ENCODE data around the gene CCDC157. TPM values are rescaled to one million over a fixed set of nuclear protein-coding genes. Genes with fewer than 3 reads are reported as not detected.

Gene CCDC157
- total RNA-seq, 1 experiment from 2014 or later: 4.9 TPM

GRCh38 chr22:30422481-30423300 is 65.9 kb downstream of the CCDC157 start:
- Histone ChIP-seq H3K4me1 (peaks cover 55% of the 10 kb centered on the region), H3K27me3 (replicated peaks; ENCODE audit: control insufficient read depth, insufficient read depth, low read length) (no peaks in the 10 kb centered on the region), H3K4me3 (ENCODE audit: low read depth, low read length) (peak overlapping the region; percentile 62), H3K9me3 (no peaks in the 10 kb centered on the region), H3K36me3 (ENCODE audit: control insufficient read depth, insufficient read depth, low read length) (peaks cover 1% of the 10 kb centered on the region; the same call in 1 of the 2 replicates)
- CTCF ChIA-PET: interaction anchor here (0.6 to 4.3 kb wide), 12 partner anchors 12 to 1116 kb away, joined by 3 to 29 read pairs (median 4); partner anchors contain the start of genes RNF215 and SEC14L2
- H3K4me1 Mint-ChIP-seq (ENCODE audit: low read depth, unreplicated experiment): peaks cover 35% of the 10 kb centered on the region
- no TSS peak for BruUV-seq (replicated peaks)
- intact Hi-C loops (cut with micrococcal nuclease; ENCODE audit: unreplicated experiment): loop anchor here (1.0 kb wide), 1 partner anchor 31 kb away; no protein-coding TSS in a partner anchor
- peak overlapping the region; percentile 82 for H3K27ac Mint-ChIP-seq (ENCODE audit: unreplicated experiment)
- no peak for TF ChIP-seq CTCF (IDR thresholded peaks at IDR 0.05; ENCODE audit: insufficient read depth in 1 of 2, low read depth in 1 of 2, low read length in 1 of 2, severe bottlenecking in 1 of 2, unreplicated experiment in 1 of 2)
- H3K9me3 Mint-ChIP-seq (ENCODE audit: unreplicated experiment): no peaks in the 10 kb centered on the region
- H3K27me3 Mint-ChIP-seq (ENCODE audit: insufficient read depth, unreplicated experiment): no peaks in the 10 kb centered on the region
- POLR2A ChIA-PET: interaction anchor here (0.9 to 2.1 kb wide), 6 partner anchors 8 to 641 kb away, joined by 3 to 19 read pairs (median 7); partner anchors contain the start of genes CCDC157, PES1, SEC14L2 and SF3A1
- peaks cover 28% of the 10 kb centered on the region for H3K36me3 Mint-ChIP-seq (ENCODE audit: insufficient read depth, unreplicated experiment)
- H3K4me3 Mint-ChIP-seq (ENCODE audit: unreplicated experiment): peak overlapping the region; percentile 85
- DNase-seq: peak; percentile 39 to 51

GRCh38 chr22:30423301-30423958 is 66.6 kb downstream of the CCDC157 start:
- peak overlapping the region; percentile 85 for H3K4me3 Mint-ChIP-seq (ENCODE audit: unreplicated experiment)
- H3K4me1 Mint-ChIP-seq (ENCODE audit: low read depth, unreplicated experiment): peaks cover 35% of the 10 kb centered on the region
- Histone ChIP-seq H3K4me1 (peaks cover 47% of the 10 kb centered on the region), H3K27me3 (replicated peaks; ENCODE audit: control insufficient read depth, insufficient read depth, low read length) (no peaks in the 10 kb centered on the region), H3K4me3 (ENCODE audit: low read depth, low read length) (peak overlapping the region; percentile 62), H3K36me3 (ENCODE audit: control insufficient read depth, insufficient read depth, low read length) (peaks cover 1% of the 10 kb centered on the region; the same call in 1 of the 2 replicates), H3K9me3 (no peaks in the 10 kb centered on the region)
- CTCF ChIA-PET: interaction anchor here (0.6 to 4.3 kb wide), 13 partner anchors 11 to 241 kb away, joined by 3 to 29 read pairs (median 4); partner anchors contain the start of genes RNF215 and SEC14L2
- peak in 1 of 2 experiments; percentile 16 for TF ChIP-seq CTCF (IDR thresholded peaks at IDR 0.05; ENCODE audit: insufficient read depth in 1 of 2, low read depth in 1 of 2, low read length in 1 of 2, severe bottlenecking in 1 of 2, unreplicated experiment in 1 of 2)
- POLR2A ChIA-PET: interaction anchor here (0.5 to 2.1 kb wide), 11 partner anchors 9 to 1272 kb away, joined by 3 to 19 read pairs (median 6); partner anchors contain the start of genes CCDC157, PES1, RNF215 and SEC14L2
- BruUV-seq (replicated peaks): TSS peak; percentile 28
- peak in 1 of 2 experiments; percentile 50 for DNase-seq
- H3K36me3 Mint-ChIP-seq (ENCODE audit: insufficient read depth, unreplicated experiment): peaks cover 28% of the 10 kb centered on the region
- intact Hi-C loops (cut with micrococcal nuclease; ENCODE audit: unreplicated experiment): loop anchor here (1.0 kb wide), 1 partner anchor 32 kb away; no protein-coding TSS in a partner anchor
- H3K27me3 Mint-ChIP-seq (ENCODE audit: insufficient read depth, unreplicated experiment): no peaks in the 10 kb centered on the region
- no peaks in the 10 kb centered on the region for H3K9me3 Mint-ChIP-seq (ENCODE audit: unreplicated experiment)
- H3K27ac Mint-ChIP-seq (ENCODE audit: unreplicated experiment): peak overlapping the region; percentile 82

Measured in Caco-2 (cell line).